Upper lobe of left lung (tissue), 6 donors: ENCODE data around the gene COX5A. TPM values are rescaled to one million over a fixed set of nuclear protein-coding genes. Genes with fewer than 3 reads are reported as not detected.

Source experiments
- ATAC-seq, 2 donors: fragments of 200-7000 bp; cut with Tn5 transposase; one replicate each; pipeline ENCODE4 v1.9.1; 2022; ENCODE audit warnings: mild to moderate bottlenecking in 2 of 2, moderate library complexity in 2 of 2; ENCODE audit not compliant: low FRiP score in 2 of 2
- DNase-seq, 2 donors: peaks; one replicate each; pipeline ENCODE4 v3.0.0-alpha.2; 2019 to 2020
- H3K27ac ChIP-seq, 4 donors: fragments of 200-600 bp; sonication (generic); one replicate each; pipeline ENCODE4 v1.5.1; 2016 to 2019
- H3K27me3 ChIP-seq, 4 donors: fragments of 200-600 bp; sonication (generic); one replicate each; pipeline ENCODE4 v1.5.1; 2017 to 2019
- H3K36me3 ChIP-seq, 4 donors: fragments of 200-600 bp; sonication (generic); one replicate each; pipeline ENCODE4 v1.5.1; 2016 to 2019
- H3K4me1 ChIP-seq, 4 donors: fragments of 200-600 bp; sonication (generic); one replicate each; pipeline ENCODE4 v1.5.1; 2018 to 2019
- H3K4me3 ChIP-seq, 4 donors: fragments of 200-600 bp; sonication (generic); one replicate each; pipeline ENCODE4 v1.5.1; 2017 to 2019; ENCODE audit warnings: mild to moderate bottlenecking in 2 of 4, moderate library complexity in 1 of 4
- H3K9me3 ChIP-seq, 4 donors: fragments of 200-600 bp; sonication (generic); one replicate each; pipeline ENCODE4 v1.5.1; 2018 to 2019
- EP300 ChIP-seq, 4 donors: sonication (generic); formaldehyde crosslinking; IDR thresholded peaks; one replicate each; pipeline ENCODE4 v1.5.1; 2017; ENCODE audit warnings: antibody characterized with exemption in 4 of 4, control low read depth in 2 of 4
- POLR2A ChIP-seq, 4 donors: fragments of 450-650 bp; IDR thresholded peaks; one replicate each; pipeline ENCODE4 v1.5.1; 2016 to 2017; ENCODE audit warnings: antibody characterized with exemption in 4 of 4, mild to moderate bottlenecking in 2 of 4
- POLR2AphosphoS5 ChIP-seq, 2 donors: sonication (generic); formaldehyde crosslinking; IDR thresholded peaks; one replicate each; pipeline ENCODE4 v1.5.1; 2017; ENCODE audit warnings: antibody characterized with exemption in 2 of 2
- WGBS, 2 donors: methylation state at CpG; one replicate each; pipeline ENCODE4 v1.1.5; 2017 to 2018; 5-methylcytosine and 5-hydroxymethylcytosine counted together
- total RNA-seq, 6 donors: library from RNA; depleted of rRNA in 4 of 6; stranded (reverse); fragments of >200 nt in 4 of 6; gene quantifications; one replicate each; pipeline versions ENCODE4 v1.1.0 to v1.2.1, GENCODE V29; 2016 to 2021
- TF ChIP-seq, protein P1 (sequence below), 6 experiments: fragments of 450-650 bp in 4 of 6; fragments of 200-600 bp in 2 of 6; sonication (generic) in 2 of 6; IDR thresholded peaks; one replicate each; pipeline ENCODE4 v1.5.1; 2016 to 2019; ENCODE audit warnings: antibody characterized with exemption in 6 of 6
- donor health status: DM: no; HTN: no; CAD: no; lungs with moderate emphysema.
- donor health status: DM: no; HTN: yes; CAD: no; lungs with severe emphysema.

COX5A gene
- total RNA-seq, 6 donors from 2014 or later, result 50.9 to 168 (median 93.0) TPM

DNA sequence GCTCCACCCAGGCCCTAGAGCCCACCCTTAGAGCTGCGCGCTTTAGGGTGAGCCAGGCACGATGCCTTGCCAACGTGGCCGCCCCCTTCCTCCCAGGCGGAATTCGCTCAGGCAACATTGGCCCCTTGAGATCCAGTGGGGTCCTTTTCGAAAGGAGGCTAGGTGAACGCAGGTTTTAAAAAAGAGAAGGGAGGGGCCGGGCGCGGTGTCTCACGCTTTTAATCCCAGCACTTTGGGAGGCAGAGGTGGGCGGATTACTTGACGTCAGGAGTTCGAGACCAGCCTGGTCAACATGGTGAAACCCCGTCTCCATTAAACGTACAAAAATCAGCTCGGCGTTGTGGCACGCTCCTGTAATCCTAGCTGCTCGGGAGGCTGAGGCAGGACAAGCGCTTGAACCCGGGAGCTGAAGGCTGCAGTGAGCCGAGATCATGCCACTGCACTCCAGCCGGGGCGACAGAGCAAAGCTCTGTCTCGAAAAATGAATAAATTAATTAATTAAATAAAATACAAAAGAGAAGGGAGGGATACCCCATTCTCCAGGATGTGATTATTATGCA is 19.7 kb upstream of the COX5A start:
- ATAC-seq (peak in 1 of 2 donors; percentile 34), DNase-seq (no peak)
- peaks cover 0 to 6% (median 3%) of the 10 kb centered on the region in 4 donors for H3K27me3 ChIP-seq
- H3K4me3 ChIP-seq, result peak overlapping the region; percentile 51 to 80 (median 64)
- H3K4me1 ChIP-seq, result peaks cover 45 to 63% (median 52%) of the 10 kb centered on the region in 4 donors
- WGBS, 2 donors, result 17 to 20% methylated on average over 22 to 25 of the region's 28 CpGs
- H3K36me3 ChIP-seq, result no peaks in the 10 kb centered on the region
- TF ChIP-seq POLR2AphosphoS5 (IDR thresholded peaks at IDR 0.05), result no peak
- no peak for TF ChIP-seq POLR2A (IDR thresholded peaks at IDR 0.05)
- TF ChIP-seq EP300 (IDR thresholded peaks at IDR 0.05), result no peak
- TF ChIP-seq, protein P1, sequence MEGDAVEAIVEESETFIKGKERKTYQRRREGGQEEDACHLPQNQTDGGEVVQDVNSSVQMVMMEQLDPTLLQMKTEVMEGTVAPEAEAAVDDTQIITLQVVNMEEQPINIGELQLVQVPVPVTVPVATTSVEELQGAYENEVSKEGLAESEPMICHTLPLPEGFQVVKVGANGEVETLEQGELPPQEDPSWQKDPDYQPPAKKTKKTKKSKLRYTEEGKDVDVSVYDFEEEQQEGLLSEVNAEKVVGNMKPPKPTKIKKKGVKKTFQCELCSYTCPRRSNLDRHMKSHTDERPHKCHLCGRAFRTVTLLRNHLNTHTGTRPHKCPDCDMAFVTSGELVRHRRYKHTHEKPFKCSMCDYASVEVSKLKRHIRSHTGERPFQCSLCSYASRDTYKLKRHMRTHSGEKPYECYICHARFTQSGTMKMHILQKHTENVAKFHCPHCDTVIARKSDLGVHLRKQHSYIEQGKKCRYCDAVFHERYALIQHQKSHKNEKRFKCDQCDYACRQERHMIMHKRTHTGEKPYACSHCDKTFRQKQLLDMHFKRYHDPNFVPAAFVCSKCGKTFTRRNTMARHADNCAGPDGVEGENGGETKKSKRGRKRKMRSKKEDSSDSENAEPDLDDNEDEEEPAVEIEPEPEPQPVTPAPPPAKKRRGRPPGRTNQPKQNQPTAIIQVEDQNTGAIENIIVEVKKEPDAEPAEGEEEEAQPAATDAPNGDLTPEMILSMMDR (IDR thresholded peaks at IDR 0.05), result no peak
- H3K9me3 ChIP-seq, result no peaks in the 10 kb centered on the region
- H3K27ac ChIP-seq, result peak overlapping the region; percentile 69 to 89 (median 80)

DNA sequence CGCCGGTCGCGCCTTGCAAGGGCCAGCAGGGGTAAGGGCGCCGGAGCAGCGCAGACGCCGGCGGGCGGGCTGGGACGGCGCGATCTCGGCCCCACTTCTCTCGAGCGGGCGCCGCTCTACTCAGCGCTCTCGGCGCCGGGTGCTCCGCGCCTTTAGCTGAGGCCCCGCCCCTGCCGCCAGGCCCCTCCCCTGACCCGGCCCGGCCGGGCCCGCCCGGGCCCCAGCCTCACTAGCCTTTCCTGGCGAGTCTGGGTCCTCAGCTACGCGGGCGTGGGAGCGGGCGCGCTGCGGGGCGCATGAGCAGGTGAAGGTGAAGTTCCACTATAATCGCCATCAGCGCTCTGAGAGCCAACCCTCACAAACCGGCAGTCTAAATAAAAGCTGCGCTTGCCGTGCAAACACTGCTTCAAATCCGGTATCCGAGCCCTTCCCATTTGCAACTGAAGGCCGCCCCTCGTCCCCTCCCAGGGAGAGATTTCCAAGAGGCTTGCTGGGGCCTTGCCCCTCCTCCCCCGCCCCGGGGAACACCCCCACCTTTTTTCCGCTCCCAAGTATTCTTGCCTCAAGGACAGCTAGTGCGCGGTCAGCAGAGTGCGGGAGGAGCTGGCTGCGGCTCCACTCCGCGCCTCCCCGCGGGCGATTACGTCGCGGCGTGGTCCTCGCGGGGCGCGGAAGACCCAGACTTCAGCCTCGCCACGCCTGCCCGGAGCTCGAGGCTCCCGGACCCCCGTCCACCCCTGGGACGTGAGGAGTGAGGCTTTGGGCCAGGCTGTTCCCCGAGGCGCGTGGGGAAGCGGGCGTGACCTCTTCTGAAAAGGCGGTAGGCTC is 19.0 kb upstream of the COX5A start, which contains the start of gene RPP25:
Gene RPP25 (minus strand): TSS at position 125 of the 828 bp plus-strand sequence. CDS start 189 bp downstream, outside the sequence.
- 0 to 1% methylated on average over 19 to 32 of the region's 83 CpGs for WGBS, 2 donors
- DNase-seq (peak; percentile 87 to 98), ATAC-seq (peak; percentile 88 to 95)
- Histone ChIP-seq H3K27ac (peak within 1 kb of the TSS; percentile 69 to 89 (median 80)), H3K4me3 (peak within 1 kb of the TSS; percentile 51 to 80 (median 64)), H3K4me1 (peaks cover 45 to 63% (median 52%) of the 10 kb centered on the region in 4 donors), H3K36me3 (no peaks in the 10 kb centered on the region), H3K9me3 (no peaks in the 10 kb centered on the region), H3K27me3 (peaks cover 0 to 6% (median 3%) of the 10 kb centered on the region in 4 donors)
- TF ChIP-seq EP300 (IDR thresholded peaks at IDR 0.05), result no peak
- TF ChIP-seq POLR2A (IDR thresholded peaks at IDR 0.05), result peak in 3 of 4 donors; percentile 47 to 77 (median 53)
- TF ChIP-seq, protein P1 (IDR thresholded peaks at IDR 0.05), result no peak
- TF ChIP-seq POLR2AphosphoS5 (IDR thresholded peaks at IDR 0.05), result peak; percentile 22 to 40

DNA sequence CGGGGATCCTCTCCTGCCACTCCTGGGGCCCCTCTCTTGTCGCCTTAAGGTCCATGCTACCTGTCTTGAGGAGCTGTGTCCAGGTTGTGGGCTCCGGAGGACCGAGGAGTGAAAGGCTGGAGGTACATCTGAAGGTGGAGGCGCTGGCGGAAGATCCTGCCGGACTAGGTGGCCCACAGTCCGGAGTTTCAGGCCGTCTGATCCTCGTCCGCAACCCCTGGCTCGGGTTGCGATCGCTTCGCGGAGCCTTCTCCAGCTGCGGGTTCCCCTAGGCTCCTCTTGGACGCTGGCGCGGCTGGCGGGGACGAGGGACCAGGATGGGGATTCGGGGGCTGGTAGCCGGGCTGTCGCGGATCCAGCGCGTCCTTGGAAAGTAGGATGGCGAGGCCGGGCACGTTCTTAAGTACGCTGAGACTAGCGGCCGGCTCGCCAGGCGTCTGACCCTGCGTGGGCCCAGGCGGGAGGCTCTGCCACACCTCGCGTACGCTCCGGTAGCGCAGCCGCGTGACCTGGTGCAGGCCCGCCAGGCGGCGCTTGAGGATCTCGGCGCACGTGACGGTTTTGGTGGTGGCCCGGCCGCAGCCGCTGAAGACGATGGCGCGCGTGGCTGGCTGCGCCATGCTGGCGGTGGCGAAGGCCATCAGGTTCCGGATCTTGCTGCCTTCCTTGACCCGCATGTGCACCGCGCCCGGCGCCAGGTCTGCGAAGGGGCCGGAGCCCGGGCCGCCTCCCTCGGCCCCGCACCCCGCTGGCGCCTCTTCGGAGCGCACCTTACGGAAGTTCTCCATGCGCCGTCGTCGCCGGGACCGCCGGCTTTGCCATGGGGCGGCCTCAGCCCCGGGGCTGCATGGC is 18.1 kb upstream of the COX5A start:
- Histone ChIP-seq H3K9me3 (no peaks in the 10 kb centered on the region), H3K27ac (peak overlapping the region; percentile 69 to 89 (median 80)), H3K27me3 (peaks cover 0 to 6% (median 3%) of the 10 kb centered on the region in 4 donors), H3K4me3 (peak overlapping the region; percentile 51 to 80 (median 64)), H3K4me1 (peaks cover 45 to 63% (median 52%) of the 10 kb centered on the region in 4 donors), H3K36me3 (no peaks in the 10 kb centered on the region)
- 24 to 62% methylated on average over 29 to 55 of the region's 88 CpGs for WGBS, 2 donors
- TF ChIP-seq, protein P1 (IDR thresholded peaks at IDR 0.05), result peak; percentile 31 to 83 (median 71)
- TF ChIP-seq EP300 (IDR thresholded peaks at IDR 0.05) (no peak), POLR2A (IDR thresholded peaks at IDR 0.05) (no peak), POLR2AphosphoS5 (IDR thresholded peaks at IDR 0.05) (peak; percentile 18 to 23)
- DNase-seq (peak; percentile 85 to 95), ATAC-seq (peak; percentile 62 to 81)

DNA sequence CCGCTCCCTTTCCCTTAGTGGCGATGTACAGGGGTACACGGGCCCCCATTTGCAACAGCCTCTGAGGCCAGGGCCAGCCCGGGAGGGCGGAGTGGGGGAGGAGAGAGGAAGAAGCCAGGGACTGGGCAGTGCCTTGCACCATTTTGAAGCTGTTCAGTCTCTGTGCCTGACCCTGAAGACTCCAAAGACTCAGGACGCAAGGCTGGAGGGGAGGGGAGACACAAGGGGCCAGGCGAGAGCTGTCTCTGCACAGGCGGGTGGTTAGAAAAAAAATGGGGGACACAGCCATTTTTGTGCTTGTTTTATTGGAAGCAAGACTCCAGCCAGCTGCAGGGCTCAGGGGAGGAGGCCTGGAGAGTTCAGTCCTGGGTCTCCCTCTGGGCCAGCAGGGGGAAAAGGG is 17.1 kb upstream of the COX5A start:
- WGBS, 2 donors, result 67 to 74% methylated on average over 8 of the region's 8 CpGs
- DNase-seq, result no peak
- Histone ChIP-seq H3K36me3 (no peaks in the 10 kb centered on the region), H3K9me3 (no peaks in the 10 kb centered on the region), H3K4me3 (peak overlapping the region in 3 of 4 donors; percentile 51 to 80 (median 75)), H3K27ac (peak overlapping the region in 1 of 4 donors; percentile 47), H3K27me3 (peaks cover 0 to 6% (median 3%) of the 10 kb centered on the region in 4 donors), H3K4me1 (peaks cover 42 to 58% (median 54%) of the 10 kb centered on the region in 4 donors)
- ATAC-seq, result no peak
- TF ChIP-seq POLR2AphosphoS5 (IDR thresholded peaks at IDR 0.05) (no peak), EP300 (IDR thresholded peaks at IDR 0.05) (no peak), POLR2A (IDR thresholded peaks at IDR 0.05) (no peak)
- TF ChIP-seq, protein P1 (IDR thresholded peaks at IDR 0.05), result no peak
